Ovary (tissue), 9 donors: ENCODE measurements around the gene IFNA5. TPM values are rescaled to one million over a fixed set of nuclear protein-coding genes. Genes with fewer than 3 reads are reported as not detected.

Source experiments
- DNase-seq, 5 donors: peaks; one replicate each; pipeline ENCODE4 v3.0.0-alpha.2; 2019 to 2020
- H3K27ac ChIP-seq, 2 donors: fragments of 200-600 bp; one replicate each; pipeline versions ENCODE4 v1.5.1 to v1.8.0; 2019 to 2022
- H3K27me3 ChIP-seq: fragments of 200-600 bp; one replicate; pipeline ENCODE4 v1.8.0; 2022
- H3K36me3 ChIP-seq: fragments of 200-600 bp; sonication (generic); one replicate; pipeline ENCODE4 v1.5.1; 2019
- H3K4me1 ChIP-seq: one replicate; pipeline ENCODE4 v1.8.1; 2013; ENCODE audit warnings: mild to moderate bottlenecking, moderate library complexity; ENCODE audit not compliant: insufficient read depth
- H3K4me3 ChIP-seq: fragments of 200-600 bp; sonication (generic); one replicate; pipeline ENCODE4 v1.5.1; 2017
- H3K9me3 ChIP-seq, 2 donors: fragments of 200-600 bp in 1 of 2; sonication (generic) in 1 of 2; one replicate each; pipeline versions ENCODE4 v1.5.1 to v1.8.1; 2013 to 2019; ENCODE audit warnings: mild to moderate bottlenecking in 1 of 2, moderate library complexity in 1 of 2
- EP300 ChIP-seq: sonication (generic); formaldehyde crosslinking; IDR thresholded peaks from one replicate; pipeline ENCODE4 v1.6.1; 2017; ENCODE audit warnings: antibody characterized with exemption
- POLR2A ChIP-seq: fragments of 450-650 bp; IDR thresholded peaks from one replicate; pipeline ENCODE4 v1.6.1; 2017; ENCODE audit warnings: antibody characterized with exemption, mild to moderate bottlenecking, moderate library complexity
- WGBS, 3 donors: extraction: QIAGEN DNeasy Blood & Tissue Kit in 1 of 3; methylation state at CpG; one replicate each; pipeline versions ENCODE4 v1.1.5 to v1.1.7; 2013 to 2017; 5-methylcytosine and 5-hydroxymethylcytosine counted together
- intact Hi-C, 4 donors: fragments of 100-400 bp; cut with DNase I; formaldehyde crosslinking; loops; one replicate each; pipeline versions ENCODE4 v1.11.0 to v1.15.1; 2022 to 2023
- polyA plus RNA-seq, 2 donors: library from polyadenylated mRNA; stranded (reverse); fragments of 200-250 nt in 1 of 2; fragments of 350-450 nt in 1 of 2; fragmentation: Illumina TruSeq in 1 of 2; extraction: RNeasy Lipid Tissue Mini Kit (QIAGEN cat#74804) in 1 of 2; gene quantifications; one replicate each; pipeline ENCODE4 v1.2.3, GENCODE V29; 2013 to 2014
- total RNA-seq, 7 donors: library from RNA; depleted of rRNA in 2 of 7; stranded (reverse); fragments of >200 nt in 2 of 7; fragmentation: NEBNext Ultra II Directional in 3 of 7; extraction: Animal tissue kit (Norgen Biotek cat#: 25700) in 3 of 7; gene quantifications; one replicate each; pipeline versions ENCODE4 v1.1.0 to v1.2.4, GENCODE V29; 2016 to 2023
- TF ChIP-seq, protein P1 (sequence below), 3 donors: fragments of 450-650 bp in 2 of 3; fragments of 200-600 bp in 1 of 3; IDR thresholded peaks; one replicate each; pipeline versions ENCODE4 v1.5.1 to v1.8.0; 2016 to 2022; ENCODE audit warnings: antibody characterized with exemption in 3 of 3, mild to moderate bottlenecking in 1 of 3
- donor health status: DM: no; HTN: no; CAD: no; lungs with moderate emphysema.
- donor health status: DM: no; HTN: no; CAD: no.
- donor health status: Bipolar disorder and iron deficiency.
- donor health status: DM: yes; HTN: yes; CAD: no.
- donor health status: DM: no; HTN: no; CAD: no.
- donor health status: DM: yes; HTN: yes; CAD: no.

The IFNA5 gene
- total and polyA plus RNA-seq, 9 donors = 0.42 TPM; not detected in 8

DNA sequence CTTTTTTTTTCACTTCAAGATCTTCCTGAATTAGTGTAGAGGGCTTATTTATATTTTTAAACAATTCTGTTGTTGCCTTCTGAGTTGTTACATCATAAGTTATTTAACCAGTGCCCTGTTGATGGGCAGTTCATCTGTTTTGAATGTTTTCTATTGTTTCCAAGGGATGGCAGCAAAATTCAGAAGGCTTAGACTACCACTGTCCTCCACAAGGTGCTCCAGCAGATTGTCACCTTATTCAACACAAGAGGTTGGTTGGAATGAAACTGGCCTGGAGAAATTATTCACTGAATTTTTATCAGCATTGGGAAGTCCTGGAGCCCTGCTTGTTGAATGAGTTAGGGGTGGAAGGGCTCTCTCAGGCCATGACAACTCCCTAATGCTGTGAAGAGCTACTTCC is 31.3 kb upstream of the IFNA5 start:
- Histone ChIP-seq H3K27me3 (no peaks in the 10 kb centered on the region), H3K4me1 (peaks cover 8% of the 10 kb centered on the region), H3K9me3 (no peaks in the 10 kb centered on the region), H3K4me3 (no peak overlapping the region), H3K36me3 (no peaks in the 10 kb centered on the region), H3K27ac (no peak overlapping the region)
- no peak for DNase-seq
- intact Hi-C loops = no loop called here
- TF ChIP-seq POLR2A = no peak
- TF ChIP-seq EP300 = no peak
- TF ChIP-seq, protein P1, sequence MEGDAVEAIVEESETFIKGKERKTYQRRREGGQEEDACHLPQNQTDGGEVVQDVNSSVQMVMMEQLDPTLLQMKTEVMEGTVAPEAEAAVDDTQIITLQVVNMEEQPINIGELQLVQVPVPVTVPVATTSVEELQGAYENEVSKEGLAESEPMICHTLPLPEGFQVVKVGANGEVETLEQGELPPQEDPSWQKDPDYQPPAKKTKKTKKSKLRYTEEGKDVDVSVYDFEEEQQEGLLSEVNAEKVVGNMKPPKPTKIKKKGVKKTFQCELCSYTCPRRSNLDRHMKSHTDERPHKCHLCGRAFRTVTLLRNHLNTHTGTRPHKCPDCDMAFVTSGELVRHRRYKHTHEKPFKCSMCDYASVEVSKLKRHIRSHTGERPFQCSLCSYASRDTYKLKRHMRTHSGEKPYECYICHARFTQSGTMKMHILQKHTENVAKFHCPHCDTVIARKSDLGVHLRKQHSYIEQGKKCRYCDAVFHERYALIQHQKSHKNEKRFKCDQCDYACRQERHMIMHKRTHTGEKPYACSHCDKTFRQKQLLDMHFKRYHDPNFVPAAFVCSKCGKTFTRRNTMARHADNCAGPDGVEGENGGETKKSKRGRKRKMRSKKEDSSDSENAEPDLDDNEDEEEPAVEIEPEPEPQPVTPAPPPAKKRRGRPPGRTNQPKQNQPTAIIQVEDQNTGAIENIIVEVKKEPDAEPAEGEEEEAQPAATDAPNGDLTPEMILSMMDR (IDR thresholded peaks at IDR 0.05) = no peak

DNA sequence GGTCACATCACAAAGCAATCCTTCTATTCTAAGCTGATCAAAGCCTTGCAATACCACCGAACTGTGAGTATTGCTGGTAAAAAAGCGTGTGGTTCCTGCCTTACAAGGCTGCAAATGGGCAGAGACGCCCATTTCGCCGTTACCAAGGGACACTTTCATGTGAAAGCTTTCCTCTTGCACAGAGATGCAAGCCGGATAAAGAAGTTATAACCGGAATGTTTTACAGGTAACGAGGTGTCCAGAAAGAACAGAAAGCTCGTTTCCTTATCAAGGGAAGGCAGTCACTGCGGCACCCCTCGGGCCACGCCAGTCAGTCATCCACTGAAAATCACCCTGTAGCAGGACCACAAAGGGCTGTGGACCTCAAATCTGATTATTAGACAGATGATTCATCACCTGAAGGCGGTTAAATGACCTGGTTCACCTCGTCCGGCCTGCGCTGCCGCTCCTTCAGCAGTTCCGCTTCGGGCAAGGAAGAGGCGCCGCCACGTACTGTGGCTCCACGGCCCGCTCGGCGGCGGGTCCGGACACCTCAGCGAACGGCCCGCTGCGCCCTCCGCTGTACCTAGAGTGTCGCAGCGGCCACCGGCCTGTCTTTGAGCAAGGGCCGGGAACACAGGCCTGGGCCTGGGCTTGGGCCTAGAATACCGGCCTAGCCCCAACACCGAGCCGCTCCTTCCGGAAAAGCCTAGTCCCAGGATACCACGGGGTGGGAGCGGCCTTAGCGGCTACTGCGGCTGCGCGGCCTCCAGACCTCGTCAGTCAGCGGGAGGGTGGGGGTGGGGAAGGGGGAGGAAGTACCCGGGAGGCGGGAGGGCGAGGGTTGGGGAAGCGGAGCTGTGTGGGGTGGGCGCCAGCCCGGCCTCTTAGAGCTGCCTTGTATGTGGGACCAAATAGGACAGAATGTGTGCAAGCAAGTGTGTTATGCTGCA is 29.9 kb upstream of the IFNA5 start, which contains the start of gene KLHL9:
Gene KLHL9 (minus strand): TSS at position 704 of the 932 bp plus-strand sequence. CDS start 545 bp downstream, at position 159.
- DNase-seq = peak; percentile 92 to 95 (median 93)

DNA sequence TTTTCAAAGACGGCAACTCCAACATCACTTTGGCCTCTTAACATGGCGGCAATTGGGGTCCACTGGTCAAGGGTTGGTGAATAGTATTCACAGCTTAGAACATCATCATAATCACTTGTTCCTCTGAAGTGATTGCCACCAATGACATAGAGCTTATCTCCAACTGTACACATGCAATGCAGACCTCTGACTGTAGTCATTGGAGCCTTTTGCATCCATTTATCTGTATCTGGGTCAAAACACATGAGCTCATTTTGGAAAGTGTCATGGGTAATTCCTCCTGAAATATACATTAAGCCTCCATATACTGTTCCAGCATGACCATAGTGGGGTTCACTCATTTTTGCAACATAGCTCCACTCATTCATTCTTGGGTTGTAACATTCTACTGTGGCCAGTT is 28.1 kb upstream of the IFNA5 start:
- intact Hi-C loops = no loop called here
- H3K4me1 ChIP-seq = peaks cover 9% of the 10 kb centered on the region
- no peak overlapping the region for H3K27ac ChIP-seq

More for the DNA sequence above, 29.9 kb upstream of the IFNA5 start, which contains the start of gene KLHL9:
- peaks cover 9% of the 10 kb centered on the region for H3K4me1 ChIP-seq
- H3K9me3 ChIP-seq = no peaks in the 10 kb centered on the region
- TF ChIP-seq EP300 (no peak), POLR2A (peak; percentile 65)
- TF ChIP-seq, protein P1 (IDR thresholded peaks at IDR 0.05) = peak in 1 of 3 donors; percentile 15
- H3K27ac ChIP-seq = peak within 1 kb of the TSS; percentile 86 to 92
- H3K36me3 ChIP-seq = no peaks in the 10 kb centered on the region
- WGBS, 3 donors = 0 to 1% (median 1%) methylated on average over 37 to 55 of the region's 55 CpGs
- intact Hi-C loops = no loop called here
- H3K4me3 ChIP-seq = peak within 1 kb of the TSS; percentile 81
- no peaks in the 10 kb centered on the region for H3K27me3 ChIP-seq

DNA sequence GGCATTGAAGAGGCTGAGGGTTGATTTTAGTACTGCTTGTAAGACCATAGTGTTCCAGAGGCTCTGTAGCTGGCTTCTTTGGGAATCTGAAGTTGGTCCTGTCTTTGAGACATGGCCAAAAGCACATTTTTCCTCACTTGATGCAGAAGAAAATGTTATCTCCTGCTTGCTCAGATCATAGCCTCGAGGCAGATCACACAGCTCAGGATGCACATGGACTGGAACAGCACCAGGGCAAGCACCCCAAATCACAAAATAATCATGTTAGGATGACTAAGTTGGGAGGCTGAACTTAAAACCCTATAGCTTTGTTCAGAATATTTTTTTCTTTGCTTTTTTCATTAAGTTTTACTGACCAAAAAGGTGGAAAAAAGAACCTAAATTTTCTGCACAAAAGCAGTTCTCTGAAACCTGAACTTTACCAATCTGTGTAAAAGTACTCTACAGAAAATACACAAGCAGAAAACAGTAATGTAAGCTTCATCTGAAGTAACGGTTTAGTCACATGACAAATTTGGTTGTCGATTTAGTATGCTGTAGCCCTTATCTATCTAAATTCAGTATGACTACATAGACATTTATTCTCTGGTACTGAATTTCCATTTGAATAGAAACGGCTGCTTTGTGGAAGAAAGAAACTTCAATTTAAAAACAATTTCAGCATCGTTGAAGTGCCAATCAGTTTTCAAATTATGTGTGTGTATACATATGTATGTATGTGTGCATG is 26.7 kb upstream of the IFNA5 start:
- no peak overlapping the region for H3K4me3 ChIP-seq
- intact Hi-C loops = no loop called here

More for the DNA sequence above, 28.1 kb upstream of the IFNA5 start:
- Histone ChIP-seq H3K4me3 (no peak overlapping the region), H3K9me3 (no peaks in the 10 kb centered on the region), H3K27me3 (no peaks in the 10 kb centered on the region), H3K36me3 (no peaks in the 10 kb centered on the region)
- WGBS, 3 donors = 96 to 97% (median 97%) methylated on average over 2 of the region's 2 CpGs
- no peak for DNase-seq
- TF ChIP-seq, protein P1 (IDR thresholded peaks at IDR 0.05) = no peak
- TF ChIP-seq EP300 = no peak
- TF ChIP-seq POLR2A = no peak

More for the DNA sequence above, 26.7 kb upstream of the IFNA5 start:
- Histone ChIP-seq H3K4me1 (peaks cover 9% of the 10 kb centered on the region), H3K27ac (no peak overlapping the region), H3K36me3 (no peaks in the 10 kb centered on the region), H3K27me3 (no peaks in the 10 kb centered on the region), H3K9me3 (no peaks in the 10 kb centered on the region)
- WGBS, 3 donors = 24 to 37% (median 26%) methylated on average over 5 of the region's 5 CpGs
- no peak for DNase-seq
- TF ChIP-seq, protein P1 (IDR thresholded peaks at IDR 0.05) = no peak
- no peak for TF ChIP-seq POLR2A
- no peak for TF ChIP-seq EP300
